GM21423 (cell line): ENCODE measurements around the gene ADAMTSL3.
"Not testable (repeated sequence)": the region's sequence is repeated elsewhere in the genome, so short reads cannot be mapped to it uniquely, and the experiment has no call there.

ENCODE experiments used
- ATAC-seq: cut with Tn5 transposase; IDR thresholded peaks from one replicate; pipeline ENCODE4 v1.9.1; 2021; ENCODE audit warnings: mild to moderate bottlenecking, moderate library complexity; ENCODE audit not compliant: unreplicated experiment

Gene ADAMTSL3

DNA sequence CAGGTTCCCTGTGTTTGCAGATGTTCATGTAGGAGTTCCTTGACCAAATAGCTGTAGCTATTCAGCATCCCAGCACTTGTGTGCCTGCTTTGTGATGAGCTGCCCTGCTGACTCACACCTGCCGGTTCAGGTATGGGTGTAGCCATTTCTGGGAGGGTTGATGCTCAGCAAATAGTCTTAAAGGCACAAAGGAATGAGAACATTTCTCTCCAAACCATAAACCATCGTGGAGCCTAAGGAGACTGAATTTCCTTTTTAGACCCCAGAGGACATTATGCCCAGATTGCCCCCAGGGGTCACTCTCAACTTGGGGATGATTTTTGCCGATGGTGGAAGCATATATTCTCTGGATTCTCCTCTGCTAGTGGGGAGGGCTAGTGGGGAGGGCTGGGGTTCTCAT lies 80.6 kb downstream of the ADAMTSL3 start:
- no peak for ATAC-seq

DNA sequence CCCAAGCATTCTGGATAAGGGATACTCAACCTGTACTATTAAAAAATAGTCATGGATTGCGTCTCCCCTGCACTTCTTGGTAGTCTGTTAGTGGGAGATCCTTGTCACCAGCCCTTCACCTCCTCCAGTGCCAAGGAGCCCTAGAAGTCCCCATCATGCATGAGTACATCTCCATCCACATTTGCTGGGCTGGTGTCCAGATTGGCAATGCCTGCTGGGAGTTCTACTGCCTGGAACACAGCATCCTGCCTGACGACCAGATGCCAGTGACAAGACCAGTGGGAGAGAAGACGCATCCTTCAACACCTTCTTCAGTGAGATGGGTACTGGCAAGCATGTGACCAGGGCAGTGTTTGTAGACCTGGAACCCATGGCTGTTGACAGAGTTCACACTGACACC lies 85.7 kb downstream of the ADAMTSL3 start:
- ATAC-seq: no peak

DNA sequence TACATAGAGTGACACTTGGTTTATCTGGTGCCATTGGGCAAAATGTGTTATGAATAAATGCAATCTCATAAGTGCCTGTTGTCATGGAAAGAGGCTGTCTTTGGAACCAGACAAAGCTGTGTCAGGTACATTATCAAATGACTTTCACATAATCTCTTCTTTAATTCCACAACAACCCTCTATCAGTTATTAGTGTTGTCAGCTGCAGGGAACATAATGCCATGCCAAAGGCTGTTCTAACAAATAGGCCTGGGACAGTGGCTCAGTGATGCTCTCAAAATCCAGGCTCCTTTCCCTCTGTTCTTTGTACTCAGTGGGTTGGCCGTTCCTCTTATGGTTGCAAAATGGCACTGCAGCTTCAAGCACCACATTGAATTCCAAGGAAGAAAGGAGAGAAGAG lies 91.8 kb downstream of the ADAMTSL3 start:
- ATAC-seq: no peak

DNA sequence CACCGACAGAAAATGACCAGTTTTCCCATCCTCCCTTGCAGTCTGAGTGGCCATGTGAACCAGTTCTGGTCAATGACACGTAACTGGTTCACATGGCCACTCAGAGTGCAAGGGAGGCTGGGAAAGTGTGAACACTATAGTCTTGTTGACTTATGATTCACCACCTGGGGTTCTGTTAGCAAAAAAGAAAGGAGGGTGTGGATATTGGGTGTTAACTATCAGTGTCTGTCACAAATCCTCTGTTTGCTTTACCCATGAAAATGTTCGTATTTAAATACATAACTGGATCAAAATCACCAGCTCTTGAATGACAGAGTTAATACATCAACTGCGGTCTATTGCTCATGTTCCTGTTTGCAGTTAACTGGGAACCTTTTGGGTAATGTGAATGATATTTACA lies 92.3 kb downstream of the ADAMTSL3 start:
- no peak for ATAC-seq

DNA sequence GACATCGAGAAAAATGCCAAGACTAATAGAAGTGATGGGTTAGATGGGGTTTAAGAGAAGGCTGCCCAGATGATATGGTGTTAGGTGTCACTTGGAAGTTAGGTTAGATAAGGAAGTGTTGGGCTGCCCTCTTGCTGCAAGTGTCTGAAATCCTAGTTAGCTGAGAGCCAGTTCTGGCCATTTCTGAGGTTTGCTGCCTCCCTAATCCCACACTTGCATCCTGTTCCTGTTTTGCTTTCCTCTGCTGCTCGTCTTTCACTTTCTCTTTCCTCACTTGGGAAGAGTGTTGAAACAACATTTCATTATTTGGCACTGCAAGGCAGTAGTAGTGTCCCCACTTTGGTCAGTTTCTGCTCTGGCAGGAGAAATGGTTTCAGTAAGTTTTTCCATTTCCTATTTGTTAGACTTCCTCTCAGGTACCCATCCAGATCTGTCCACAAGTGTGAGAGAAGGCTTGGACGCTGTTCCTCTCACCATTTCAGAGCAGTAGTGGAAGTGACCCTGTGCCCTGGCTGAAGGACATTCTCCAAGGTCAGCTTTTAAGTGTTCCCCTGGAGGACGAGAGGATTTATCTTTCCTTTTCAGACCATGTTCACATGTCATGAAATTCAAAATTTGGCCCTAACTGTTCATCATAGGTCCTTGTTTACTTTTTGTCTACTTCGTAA lies 93.3 kb downstream of the ADAMTSL3 start:
- ATAC-seq: no peak

DNA sequence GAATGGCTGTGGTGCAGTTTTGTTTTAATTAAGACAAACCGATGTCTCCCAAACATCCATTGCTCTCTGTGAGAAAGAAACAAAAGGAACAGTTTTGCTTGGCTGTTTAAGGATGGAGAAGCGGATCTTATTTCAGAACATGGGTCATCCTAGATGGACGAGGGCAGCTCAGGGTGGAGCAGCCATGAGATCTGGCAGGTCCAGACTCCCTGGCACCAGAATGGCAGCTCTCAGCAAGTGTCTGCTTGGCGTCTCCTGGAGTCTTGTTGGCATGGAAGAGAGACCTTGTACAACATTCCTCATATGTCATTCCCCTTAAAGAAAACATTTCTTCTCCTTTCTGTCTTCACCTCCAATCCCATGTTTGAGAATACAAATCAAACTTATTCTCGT lies 93.8 kb downstream of the ADAMTSL3 start:
- no peak for ATAC-seq

DNA sequence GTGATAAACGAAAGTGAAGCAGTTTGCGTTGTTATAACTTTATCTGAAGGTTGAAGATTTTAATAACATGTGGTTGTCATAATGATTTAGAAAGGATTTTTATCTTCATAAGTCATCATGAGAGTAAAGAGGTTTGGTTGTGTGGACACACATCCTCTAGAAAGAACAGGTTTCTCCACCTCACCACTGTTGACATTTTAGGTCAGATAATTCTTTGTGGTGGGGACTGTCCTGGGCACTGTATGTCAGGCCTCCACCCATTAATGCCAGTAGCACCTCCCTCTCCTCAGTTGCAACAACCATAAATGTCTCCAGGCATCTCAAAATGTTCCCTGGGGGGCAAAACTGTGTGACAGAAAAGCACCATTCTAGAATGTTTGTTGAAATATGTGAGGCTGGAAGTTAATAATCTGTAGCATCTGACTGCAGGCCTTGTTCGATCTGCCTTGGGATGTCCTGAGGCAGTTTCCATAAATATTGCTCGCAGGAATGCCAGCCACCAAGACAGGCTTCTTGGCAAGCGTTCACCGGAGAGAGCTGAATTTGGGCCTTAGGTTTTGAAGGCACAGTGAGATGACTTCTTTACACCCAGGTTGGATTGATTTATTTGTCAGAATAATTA lies 100.1 kb downstream of the ADAMTSL3 start:
- ATAC-seq: no peak

DNA sequence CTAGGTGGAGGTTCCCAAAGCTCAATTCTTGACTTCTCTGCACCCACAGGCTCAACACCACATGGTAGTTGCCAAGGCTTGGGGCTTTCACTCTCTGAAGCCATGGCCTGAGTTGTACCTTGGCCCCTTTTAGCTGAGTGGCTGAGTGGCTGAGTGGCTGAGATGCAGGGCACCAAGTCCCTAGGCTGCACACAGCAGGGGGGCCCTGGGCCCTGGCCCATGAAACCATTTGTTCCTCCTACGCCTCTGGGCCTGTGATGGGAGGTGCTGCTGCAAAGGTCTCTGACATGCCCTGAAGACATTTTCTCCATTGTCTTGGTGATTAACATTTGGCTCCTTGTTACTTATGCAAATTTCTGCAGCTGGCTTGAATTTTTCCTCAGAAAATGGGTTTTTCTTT lies 103.4 kb downstream of the ADAMTSL3 start:
- not testable (repeated sequence) for ATAC-seq

DNA sequence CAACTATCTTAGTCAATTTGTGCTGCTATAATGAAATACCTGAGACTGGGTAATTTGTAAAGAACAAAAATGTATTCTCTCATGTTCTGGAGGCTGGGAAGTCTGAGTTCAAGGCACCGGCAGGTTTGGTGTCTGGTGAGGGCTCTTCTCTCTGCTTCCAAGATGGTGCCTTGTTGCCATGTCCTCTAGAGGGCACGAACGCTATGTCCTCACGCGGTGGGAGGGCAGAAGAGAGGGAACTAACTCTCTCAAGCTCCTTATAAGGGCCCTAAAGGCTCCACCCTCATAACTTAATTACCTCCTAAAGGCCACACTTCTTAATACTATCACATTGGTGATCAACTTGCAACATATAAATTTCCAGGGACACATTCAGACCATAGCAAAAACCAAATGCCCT lies 108.4 kb downstream of the ADAMTSL3 start:
- no peak for ATAC-seq

DNA sequence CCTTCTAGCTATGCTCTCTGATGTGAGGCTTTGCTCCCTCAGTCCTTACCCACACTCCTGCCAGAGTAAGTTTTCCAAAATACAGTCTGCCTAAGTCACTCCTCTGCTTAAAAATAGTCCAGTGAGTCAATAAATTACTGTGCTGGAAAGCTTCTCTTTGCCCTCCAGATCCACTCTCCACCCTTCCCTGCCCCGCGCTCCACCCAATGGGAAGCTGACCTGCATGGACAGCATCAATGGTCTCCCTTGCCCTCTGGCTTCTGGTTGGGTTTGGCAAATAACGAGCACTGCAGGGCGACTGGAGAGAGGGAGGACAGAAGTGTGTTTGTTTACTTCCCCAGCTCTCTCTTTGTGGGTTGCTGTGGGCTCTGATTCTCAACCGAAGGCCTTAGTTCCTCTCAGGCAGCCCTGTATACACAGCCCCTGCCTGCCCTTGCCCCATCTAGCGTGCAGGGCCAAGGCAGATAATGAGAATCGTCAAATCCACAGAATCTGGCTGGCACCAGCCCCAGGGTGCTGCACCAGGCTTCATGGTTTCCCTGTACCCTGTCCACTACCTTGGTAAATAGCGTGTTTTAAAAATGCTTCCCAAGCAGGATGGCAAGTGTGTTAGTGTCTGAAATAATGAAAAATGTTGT lies 110.4 kb downstream of the ADAMTSL3 start:
- no peak for ATAC-seq

DNA sequence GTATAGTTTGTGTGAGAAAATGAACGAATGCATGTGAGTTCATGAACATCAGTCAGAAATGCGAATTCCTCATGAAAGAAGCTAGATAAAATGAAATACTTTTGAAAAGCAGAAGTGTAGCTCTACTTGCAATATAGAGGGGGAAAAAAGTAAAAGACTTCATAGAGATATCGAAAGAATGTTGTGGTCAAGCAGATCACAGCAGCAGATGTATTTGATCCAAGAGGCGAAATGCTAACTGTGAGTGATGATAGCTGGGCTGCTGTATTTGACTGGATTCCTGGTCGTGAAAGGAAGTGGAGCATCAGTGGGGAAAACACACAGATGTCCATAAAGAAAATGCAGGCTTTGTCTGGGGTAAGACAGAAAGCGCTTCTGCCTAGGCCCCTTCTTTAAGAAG lies 112.4 kb downstream of the ADAMTSL3 start:
- ATAC-seq: no peak

DNA sequence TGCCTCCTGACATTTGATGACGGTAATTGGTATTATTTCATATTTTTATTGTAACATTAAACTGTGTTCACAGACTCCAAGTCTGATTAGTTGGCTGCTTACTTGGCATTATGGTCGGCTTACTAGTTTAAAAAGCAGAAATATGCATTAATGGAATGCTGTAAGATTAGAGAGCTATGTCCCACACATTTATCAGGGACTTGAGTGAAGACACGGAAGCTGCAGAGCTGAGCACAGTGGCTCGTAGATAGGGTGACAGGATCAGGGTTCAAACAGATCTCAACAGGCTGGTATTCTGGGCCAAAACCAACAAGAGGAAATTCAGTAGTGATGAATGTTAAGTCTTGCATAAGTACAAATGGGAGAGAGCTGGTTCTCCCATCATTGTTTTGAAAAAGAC lies 113.8 kb downstream of the ADAMTSL3 start:
- no peak for ATAC-seq

DNA sequence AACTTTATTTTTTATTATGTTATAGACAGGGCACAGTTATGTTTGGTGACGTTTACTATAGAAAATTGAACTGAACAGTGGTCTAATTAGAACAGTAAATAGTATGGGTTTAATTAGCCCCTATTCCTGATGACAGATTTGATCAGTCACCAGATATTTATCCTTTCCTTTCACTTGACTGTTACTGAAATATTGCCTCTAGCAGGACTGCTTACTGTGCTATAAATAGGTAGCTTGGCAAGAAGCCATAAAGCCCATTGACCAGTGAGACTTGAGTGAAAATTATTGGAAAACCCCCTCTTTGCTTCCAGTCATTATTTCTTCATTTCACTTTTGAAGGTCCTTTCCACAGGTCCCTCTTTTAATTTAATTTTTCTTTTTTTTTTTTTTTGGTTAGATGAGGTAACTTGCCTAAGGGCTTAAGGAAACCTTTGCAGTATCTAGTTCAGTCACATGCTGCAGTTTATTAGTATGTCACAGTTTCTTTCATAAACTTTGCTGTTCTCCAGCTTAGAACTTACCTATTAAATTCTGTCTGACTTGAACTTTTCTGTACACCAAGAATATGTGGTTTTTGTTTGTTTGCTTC lies 115.6 kb downstream of the ADAMTSL3 start:
- no peak for ATAC-seq

DNA sequence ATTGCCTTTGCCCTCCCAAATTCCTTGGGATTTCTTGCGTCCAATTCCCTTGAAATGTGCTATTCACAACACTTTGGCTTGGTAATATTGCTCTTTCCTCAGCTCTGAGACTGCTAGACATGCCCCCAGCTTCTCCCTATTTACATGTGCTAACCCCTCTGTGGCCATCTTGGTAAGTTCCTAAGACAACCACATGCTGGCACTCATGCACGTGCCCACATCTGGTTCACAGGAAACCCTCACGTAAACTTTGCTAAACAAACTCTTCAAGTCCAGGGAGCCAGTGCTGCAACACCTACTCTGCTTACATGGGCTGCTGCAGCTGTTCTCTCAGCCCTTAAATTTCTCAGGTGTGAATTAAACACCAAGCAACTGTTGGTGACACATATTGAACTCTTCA lies 121.8 kb downstream of the ADAMTSL3 start:
- ATAC-seq: no peak

DNA sequence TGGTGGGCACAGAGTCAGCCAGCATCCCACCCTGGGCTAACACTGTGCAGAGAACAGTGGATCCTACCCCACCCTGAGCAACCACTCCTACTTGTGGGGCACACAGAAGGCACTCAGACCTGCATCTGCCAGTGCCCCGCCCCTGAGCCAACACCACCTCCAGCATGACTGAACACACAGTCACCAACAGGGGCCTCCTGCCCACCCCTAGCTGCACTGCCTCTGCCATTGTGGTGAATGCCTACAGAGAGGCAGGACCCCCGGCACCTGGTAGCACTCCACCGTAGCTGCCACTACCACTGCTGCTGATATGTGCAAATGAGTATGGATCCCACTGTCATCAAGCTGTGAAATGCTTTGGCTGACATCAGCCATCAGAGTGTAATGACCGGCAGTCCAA lies 123.1 kb downstream of the ADAMTSL3 start:
- ATAC-seq: no peak

DNA sequence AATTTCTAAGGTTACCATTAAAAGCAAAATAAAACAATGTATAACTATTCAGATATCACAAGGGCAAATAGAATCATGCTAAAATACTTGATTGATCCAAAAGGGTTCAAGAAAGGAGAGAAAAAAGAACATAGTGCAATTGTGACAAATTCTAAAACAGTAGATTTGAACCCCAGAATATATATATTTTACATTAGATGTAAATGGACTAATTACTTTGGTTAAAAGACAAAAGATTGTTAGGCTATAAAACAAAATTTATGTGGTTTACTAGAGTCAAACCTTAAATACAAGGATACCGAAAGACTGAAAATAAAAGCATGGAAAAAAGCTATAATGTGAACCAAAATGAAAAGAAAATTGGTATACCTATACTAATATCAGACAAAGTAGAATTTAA lies 129.3 kb downstream of the ADAMTSL3 start:
- no peak for ATAC-seq

DNA sequence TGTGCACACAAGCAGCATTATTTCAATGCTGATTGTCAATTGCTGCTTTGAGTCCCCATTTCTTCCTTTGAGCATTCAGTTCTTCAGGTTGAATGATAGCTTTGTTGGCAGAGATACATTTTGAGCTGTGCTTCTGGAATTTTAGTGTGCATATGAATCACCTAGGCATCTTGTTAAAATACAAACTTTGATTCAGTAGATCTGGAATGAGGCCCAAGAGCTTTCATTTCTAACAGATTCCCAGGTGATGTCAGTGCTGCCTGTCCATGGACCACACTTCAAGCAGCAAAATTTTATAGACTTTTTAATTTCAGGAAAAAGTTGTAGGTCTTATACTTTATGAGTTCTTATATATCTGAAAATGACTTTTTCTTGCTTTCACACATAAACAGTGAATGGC lies 131.1 kb downstream of the ADAMTSL3 start:
- no peak for ATAC-seq

DNA sequence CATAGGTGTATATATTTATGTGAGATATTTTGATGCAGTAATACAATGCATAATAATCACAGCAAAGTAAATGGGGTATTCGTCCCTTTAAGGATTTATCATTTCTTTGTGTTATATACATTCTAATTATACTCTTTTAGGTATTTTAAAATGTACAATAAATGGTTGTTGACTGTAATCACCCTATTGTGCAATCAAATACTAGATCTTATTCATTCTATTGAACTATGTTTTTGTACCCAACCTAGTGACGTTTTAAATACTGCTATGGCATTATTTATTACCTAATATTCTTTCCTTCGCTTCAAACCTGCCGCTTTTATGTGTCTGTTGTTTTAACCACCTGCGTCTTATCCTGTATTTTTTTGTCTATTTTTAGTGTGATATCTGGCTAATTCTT lies 132.4 kb downstream of the ADAMTSL3 start:
- no peak for ATAC-seq

DNA sequence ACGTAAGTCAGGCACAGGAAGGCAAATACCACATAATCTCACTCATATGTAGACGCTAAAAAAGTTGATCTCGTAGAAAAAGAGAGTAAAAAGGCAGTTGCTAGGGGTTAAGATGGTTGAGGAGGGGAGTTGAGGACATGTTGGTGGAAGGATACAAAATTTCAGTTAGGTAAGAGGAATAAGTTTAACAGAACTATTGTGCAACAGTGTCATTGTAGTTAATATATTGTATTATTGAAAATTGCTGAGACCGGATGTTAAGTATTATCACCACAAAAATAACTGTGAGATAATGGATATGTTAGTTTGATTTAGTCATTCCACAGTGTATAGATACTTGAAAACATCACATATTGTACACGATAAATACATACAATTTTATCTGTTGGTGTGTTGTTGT lies 139.1 kb downstream of the ADAMTSL3 start:
- ATAC-seq: no peak

DNA sequence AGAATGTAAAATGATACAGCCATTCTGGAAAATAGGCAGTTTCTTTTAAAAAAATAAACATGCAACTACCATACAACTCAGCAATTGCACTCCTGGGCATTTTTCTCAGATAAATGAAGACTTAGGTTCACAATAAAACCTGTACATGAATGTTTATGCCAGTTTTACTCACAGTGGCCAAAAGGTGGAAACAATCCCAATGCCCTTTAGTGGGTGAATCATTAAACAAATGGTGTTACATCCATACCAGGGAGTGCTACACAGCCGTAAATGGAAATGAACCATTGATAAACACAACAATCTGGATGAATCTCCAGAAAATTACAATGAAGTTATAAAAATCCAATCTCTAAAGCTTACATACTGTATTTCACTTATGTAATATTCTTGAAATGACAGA lies 140.3 kb downstream of the ADAMTSL3 start:
- ATAC-seq: no peak

DNA sequence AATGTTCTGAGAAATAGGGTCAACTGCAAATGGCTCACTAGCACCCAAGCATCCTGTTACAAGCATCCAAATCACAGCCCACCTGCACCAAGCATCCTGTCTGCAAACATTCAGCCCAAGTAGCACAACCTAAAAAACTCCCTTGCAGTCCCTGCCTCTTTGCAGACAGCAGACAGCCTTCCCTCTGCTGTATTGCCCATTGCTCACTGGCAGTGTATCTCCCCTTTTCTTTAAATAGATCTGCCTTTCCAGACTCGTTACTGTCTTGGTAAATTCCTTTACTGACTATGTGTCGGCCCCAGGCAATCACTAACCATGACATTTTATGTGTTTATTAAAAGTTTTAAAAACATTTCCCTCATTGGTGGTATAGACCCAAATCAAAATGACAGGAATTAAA lies 155.4 kb downstream of the ADAMTSL3 start:
- ATAC-seq: no peak

DNA sequence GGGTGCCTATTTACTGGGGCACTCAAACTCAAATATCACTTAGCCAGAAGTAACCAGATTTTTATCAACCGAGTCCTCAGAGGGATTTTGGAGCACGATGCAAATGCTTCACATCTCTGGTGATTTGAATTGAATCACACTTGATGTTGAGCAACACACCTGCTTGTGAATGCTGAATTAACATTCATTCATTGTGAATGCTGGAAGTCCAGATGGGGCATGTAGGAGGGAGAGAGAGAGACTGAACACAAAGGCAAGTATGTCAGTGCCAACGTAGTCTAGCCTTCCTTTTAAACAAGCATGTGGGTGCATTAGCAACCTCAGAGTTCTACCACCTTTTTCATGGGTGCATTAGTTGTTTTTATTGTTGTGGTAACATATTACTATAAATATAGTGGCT lies 156.2 kb downstream of the ADAMTSL3 start:
- ATAC-seq: no peak
